Fibroblast of the aortic adventitia (primary cell): ENCODE results near the gene NAIF1. TPM values are rescaled to one million over a fixed set of nuclear protein-coding genes. Genes with fewer than 3 reads are reported as not detected.
"Not testable (repeated sequence)": the region's sequence is repeated elsewhere in the genome, so short reads cannot be mapped to it uniquely, and the experiment has no call there.

Experiments
- DNase-seq: peaks from one replicate; pipeline ENCODE4 v3.0.0-alpha.2; 2010; ENCODE audit warnings: low read depth
- H3K4me3 ChIP-seq: 2 replicates; pipeline ENCODE4 v1.5.1; 2011; ENCODE audit warnings: low read depth, mild to moderate bottlenecking, control low read depth, low read length, moderate library complexity
- total RNA-seq: library from RNA; depleted of rRNA; stranded (reverse); fragments of >200 nt; gene quantifications from 2 replicates; pipeline ENCODE4 v1.2.3, GENCODE V29; 2012; ENCODE audit warnings: low replicate concordance
- TF ChIP-seq, protein P1 (sequence below): IDR thresholded peaks from 2 replicates; pipeline ENCODE4 v1.5.1; 2011; ENCODE audit warnings: mild to moderate bottlenecking, low read length, control low read depth, inconsistent platforms; ENCODE audit not compliant: insufficient read depth

The NAIF1 gene
- total RNA-seq, 1 donor, result 7.5 TPM

DNA sequence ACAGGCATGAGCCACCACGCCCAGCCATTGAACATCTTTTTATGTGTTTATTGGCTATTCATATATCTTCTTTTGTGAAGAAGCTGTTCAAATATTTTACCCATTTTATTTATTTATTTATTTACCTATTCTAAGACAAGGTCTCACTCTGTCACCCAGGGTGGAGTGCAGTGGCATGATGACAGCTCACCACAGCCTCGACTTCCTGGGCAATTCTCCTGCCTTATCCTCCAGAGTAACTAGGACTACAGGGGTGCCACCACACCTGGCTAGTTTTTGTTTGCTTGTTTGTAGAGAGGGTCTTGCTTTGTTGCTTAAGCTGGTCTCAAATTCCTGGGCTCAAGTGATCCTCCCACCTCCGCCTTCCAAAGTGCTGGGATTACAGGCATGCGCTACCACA, 33.5 kb downstream of the NAIF1 start:
- H3K4me3 ChIP-seq, result no peak overlapping the region
- no peak for DNase-seq
- TF ChIP-seq, protein P1, sequence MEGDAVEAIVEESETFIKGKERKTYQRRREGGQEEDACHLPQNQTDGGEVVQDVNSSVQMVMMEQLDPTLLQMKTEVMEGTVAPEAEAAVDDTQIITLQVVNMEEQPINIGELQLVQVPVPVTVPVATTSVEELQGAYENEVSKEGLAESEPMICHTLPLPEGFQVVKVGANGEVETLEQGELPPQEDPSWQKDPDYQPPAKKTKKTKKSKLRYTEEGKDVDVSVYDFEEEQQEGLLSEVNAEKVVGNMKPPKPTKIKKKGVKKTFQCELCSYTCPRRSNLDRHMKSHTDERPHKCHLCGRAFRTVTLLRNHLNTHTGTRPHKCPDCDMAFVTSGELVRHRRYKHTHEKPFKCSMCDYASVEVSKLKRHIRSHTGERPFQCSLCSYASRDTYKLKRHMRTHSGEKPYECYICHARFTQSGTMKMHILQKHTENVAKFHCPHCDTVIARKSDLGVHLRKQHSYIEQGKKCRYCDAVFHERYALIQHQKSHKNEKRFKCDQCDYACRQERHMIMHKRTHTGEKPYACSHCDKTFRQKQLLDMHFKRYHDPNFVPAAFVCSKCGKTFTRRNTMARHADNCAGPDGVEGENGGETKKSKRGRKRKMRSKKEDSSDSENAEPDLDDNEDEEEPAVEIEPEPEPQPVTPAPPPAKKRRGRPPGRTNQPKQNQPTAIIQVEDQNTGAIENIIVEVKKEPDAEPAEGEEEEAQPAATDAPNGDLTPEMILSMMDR, result no peak

DNA sequence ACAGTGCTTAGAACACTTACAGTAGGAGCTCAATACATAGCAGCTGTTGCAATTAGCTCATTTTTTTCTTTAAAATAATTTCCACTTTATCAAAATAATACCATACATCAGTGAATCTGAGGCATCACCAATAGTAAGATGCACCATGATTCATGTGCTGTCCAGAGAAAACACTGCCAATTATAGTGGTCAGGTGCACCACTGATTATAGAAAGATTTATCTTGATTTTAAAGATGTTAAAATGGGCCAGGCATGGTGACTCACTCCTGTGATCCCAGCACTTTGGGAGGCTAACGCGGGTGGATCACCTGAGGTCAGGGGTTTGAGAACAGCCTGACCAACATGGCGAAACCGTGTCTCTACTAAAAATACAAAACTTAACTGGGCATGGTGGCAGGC, 39.4 kb downstream of the NAIF1 start:
- TF ChIP-seq, protein P1, result no peak
- no peak for DNase-seq
- no peak overlapping the region for H3K4me3 ChIP-seq

DNA sequence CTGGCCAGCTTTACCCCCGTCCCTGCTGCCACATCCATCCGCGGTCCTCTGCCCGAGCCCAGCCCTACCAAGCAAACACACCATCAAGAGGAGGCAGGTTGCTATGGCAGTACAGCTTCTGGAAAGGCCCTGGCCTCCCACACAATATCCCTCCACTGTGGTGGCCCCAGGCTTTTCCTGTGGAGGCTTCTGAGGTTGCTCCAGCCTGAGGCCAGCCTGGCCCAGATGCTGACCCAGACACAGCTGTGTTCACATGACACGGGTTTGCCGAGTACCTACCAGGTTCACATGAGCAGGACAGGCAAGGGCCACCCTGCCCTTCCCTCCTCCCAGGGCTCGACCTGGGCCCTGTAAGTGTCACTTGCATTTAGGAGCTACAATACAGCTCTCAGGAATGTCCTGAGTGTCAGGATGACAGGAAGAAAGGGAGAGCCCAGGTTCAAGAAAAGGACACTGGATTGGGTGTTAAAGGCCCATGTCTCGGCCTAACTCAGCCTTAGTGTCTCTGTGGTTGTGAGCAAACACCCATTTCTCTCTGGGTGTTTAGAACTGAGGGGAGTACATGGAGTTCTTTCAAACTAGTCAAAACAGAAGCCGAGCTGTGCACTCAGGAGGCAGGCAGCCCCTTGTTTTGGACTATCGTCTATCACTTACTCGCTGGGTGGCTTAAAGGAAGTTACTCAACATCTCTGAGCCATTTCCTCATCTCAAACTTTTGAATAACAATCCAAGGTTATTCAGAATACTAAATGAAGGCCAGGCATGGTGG, 40.2 kb downstream of the NAIF1 start:
- H3K4me3 ChIP-seq, result no peak overlapping the region
- DNase-seq, result peak; percentile 20
- TF ChIP-seq, protein P1, result no peak

DNA sequence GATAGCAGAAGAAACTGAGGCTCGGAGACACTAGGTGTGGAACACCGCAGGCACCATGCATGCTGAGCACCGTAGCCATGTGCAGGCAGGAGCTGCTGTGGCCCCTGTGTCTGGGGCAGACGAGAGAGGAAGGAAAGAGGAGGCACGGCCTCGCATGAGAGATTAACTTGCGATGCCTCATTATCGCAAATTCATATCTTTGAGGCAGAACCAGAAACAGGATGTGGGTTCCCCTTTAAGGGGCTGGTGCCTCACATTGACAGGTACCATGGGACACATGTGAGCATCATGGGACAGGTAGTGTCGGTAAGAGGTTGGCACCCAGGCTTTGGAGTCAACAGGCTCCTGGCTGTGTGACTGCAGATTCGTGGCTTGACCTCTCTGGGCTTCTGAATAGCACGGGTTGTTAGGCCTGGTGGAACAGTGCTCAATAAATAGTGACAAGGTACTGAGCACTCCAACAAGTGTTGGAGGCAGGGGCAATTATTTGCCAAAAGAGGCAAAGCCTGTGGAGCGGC, 40.8 kb downstream of the NAIF1 start:
- H3K4me3 ChIP-seq, result no peak overlapping the region
- DNase-seq, result no peak
- TF ChIP-seq, protein P1, result no peak

DNA sequence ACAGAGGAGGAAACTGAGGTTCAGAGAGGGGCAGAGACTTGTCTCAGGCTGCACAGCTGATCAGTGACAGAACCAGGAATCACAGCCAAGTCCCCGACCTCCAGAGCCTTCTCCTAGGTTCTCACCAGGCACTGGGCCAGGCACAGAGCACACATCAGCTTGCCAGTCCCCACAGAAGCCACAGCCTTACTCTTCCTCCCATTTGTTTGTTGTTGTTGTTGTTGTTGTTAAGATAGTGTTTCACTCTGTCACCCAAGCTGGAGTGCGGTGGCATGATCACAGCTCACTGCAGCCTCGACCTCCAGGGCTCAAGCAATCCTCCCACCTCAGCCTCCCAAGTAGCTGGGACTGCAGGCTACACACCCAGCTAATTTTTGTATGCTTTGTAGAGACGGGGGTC, 41.4 kb downstream of the NAIF1 start:
- no peak overlapping the region for H3K4me3 ChIP-seq
- TF ChIP-seq, protein P1, result no peak
- no peak for DNase-seq

DNA sequence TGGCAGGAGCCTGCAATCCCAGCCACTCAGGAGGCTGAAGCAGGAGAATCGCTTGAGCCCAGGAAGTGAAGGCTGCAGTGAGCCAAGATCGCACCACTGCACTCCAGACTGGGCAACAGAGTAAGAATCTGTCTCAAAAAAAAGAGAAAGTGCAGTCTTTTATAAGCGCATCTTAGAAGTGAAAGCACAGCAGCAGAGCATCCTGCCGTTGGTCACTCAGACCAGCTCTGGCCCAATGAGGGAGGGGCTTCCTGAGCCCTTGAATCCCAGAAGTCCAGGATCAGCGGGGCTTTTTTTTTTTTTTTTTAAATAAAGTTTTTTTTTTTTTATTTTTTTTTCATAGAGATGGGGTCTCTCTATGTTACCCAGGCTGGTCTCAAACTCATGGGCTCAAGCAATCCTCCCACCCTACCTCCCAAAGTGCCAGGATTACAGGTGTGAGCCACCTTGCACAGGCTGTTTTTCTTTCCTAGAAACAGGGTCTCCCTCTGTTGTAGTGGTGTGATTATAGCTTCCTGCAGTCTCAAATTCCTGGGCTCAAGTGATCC, 42.3 kb downstream of the NAIF1 start:
- no peak overlapping the region for H3K4me3 ChIP-seq
- DNase-seq, result no peak
- TF ChIP-seq, protein P1, result no peak

DNA sequence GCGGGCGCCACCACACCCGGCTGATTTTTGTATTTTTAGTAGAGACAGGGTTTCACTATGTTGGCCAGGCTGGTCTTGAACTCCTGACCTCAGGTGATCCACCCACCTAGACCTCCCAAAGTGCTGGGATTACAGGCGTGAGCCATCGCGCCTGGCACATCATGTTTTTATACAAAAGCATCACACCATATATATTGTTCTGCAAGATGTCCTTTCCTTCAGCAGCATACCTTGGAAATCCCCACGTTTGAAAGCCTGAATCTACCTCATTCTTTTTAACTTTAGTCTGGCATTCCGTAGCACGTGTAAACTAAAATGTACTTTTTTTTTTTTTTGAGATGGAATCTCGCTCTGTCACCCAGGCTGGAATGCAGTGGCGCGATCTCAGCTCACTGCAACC, 43.4 kb downstream of the NAIF1 start:
- DNase-seq, H3K4me3 ChIP-seq: not testable (repeated sequence)
